Measurements from ENCODE around the gene PAOX.
"Not testable (repeated sequence)": the region's sequence is repeated elsewhere in the genome, so short reads cannot be mapped to it uniquely, and the experiment has no call there.

PAOX gene

DNA sequence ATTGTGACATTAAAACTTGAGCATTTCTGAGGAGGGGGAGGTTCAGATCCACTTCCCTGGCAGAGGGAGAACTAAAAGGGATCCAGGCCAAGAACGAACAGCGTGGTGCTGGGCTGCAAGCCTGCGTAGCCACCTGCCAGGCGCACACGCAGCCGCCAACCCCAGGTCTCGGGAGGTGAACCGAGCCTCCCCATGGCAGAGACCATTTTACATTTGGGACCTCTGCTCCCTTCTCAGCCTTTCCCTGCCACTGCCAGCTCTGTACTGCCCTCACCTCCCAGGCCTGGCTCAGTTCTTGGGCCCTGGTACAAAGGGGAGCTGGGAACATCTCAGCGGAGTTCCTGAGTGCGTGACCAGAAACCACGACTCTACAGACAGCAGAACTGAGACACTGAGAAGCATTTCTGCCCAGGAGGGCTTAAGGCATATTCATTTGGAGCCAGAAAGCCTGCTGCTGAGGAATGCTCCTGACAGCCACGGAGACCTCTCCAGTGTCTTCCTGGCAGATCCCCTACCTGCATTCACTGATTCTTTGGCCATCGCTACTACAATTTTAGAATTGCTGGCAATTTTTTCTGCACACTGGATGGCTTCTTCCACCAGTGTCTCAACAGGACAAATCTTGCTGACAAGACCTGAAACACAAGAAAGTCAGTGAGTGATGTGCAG, 13.5 kb upstream of the PAOX start:
- no peak for DNase-seq

DNA sequence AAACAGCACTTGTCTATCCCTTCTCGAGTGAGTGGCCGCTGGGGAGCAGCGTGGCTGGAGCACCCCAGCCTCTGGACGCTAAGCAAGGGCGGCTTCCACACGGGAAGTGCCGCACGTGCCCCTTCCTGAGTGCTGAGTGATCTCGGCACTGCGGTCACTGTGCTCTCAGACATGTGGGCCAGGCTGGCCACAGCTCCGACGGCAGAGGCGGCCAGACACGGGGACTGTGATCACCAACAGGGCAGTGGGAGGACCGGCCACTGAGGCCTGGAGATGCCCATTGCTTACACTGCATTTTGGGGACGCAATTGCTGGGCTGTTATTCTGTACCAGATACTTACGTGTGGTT, 13.0 kb upstream of the PAOX start:
- no peak for DNase-seq

DNA sequence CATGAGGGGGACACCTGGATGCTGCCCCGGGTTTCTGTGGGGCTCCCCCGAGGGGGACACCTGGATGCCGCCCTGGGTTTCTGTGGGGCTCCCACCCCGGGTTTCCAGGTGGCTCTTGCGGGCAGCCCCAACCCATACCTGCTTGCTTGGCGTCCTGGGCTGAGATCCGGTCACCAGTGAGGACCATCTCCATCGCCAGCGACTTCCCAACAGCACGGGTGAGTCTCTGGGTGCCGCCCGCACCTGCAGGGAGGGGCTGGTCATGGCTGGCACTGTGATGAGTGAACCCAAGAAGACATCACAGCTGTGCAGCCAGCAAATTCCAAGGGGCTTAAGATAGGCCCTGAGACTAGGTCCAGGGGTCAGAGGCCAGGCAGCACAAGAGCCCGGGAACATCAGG, 12.3 kb upstream of the PAOX start:
- no peak for DNase-seq

DNA sequence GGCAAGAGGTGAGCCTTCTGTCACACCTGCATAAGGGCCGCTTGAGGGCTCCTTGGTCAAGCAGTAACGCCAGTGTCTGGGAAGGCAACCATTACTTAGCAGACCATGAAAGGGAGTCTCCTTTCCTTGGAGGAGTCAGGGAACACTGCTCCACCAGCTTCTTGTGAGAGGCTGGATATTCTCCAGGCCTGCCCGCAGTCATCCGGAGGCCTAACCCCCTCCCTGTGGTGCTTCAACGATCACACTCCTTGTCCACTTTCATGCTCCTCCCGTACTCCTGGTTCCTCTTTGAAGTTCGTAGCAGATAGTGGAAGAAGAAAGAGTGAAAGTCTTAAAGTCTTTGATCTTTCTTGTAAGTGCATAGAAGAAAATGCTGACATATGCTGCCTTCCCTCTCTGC, 11.6 kb upstream of the PAOX start:
- DNase-seq = not testable (repeated sequence)

DNA sequence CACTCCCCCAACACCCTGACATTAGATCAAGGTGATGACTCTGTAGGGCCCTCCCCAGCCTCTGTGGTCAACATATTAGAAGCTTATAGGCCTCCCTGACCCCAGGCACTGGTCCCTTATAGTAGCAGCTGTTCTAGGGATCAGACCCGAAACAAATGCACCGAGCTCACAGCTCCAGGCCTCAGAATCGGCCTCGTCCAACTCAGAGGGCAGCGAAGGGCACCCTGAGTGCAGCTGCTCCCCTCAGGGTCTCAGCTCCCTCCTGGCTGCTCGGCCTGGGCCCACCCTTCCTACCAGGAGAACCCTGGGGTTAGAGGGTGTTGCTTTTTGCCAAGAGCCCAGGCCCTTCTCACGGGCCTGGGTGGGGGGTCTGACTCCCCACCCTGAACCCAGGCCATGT, 10.9 kb upstream of the PAOX start:
- DNase-seq = no peak

DNA sequence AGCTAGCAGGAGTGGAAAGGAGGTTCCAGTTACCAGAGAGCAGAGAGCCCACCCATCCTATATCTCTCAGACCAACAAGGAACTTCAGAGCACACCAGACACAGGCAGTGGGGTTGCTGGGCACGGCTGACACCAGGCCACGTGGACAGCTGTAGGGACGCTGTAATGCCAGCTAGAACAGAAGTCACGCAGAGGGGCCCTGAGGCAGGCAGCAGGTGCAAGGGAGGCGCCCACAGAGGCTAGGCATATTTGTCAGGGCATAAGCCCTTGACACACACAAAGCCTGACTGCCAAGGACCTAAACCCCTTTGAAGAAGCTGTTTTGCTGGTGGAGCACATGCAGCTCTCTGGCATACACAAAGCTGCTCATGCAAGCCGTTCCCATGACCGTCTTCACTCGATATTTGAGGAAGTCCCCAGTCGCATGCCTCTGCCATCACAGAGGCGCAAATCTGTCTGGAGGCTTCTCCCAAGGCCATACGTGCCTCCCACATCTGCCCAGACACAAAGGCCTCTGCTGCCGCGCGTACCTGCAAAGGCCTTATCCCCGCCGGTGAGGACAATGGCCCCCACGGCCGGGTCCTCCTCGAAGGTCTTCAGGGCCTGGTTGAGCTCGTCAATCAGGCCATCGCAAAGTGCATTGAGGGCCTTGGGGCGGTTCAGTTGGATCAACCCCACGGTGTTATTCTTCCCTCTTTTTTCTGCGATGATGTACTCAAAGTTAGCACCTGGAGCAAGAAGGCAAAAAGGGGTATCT, 8.9 kb upstream of the PAOX start:
- no peak for DNase-seq

DNA sequence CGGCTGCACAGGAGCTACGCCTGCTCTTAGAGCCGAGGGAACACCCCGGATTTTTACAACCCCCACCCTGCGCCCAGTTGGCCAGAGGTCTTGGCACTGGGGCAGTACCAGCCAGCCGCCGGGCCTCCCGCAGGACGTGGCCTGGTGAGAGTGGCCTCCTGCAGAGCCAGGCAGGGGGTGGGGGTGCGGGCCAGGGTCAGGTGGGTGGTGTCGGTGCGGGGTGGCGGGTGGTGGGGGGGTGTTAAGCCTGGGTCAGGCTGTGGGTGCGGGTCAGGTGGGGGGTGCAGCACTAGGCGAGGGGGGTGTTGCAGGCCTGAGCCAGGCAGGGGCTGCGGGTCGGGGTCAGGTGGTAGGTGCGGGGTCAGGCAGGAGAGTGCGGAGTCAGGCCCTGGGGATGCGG, 6.6 kb upstream of the PAOX start:
- no peak for DNase-seq

DNA sequence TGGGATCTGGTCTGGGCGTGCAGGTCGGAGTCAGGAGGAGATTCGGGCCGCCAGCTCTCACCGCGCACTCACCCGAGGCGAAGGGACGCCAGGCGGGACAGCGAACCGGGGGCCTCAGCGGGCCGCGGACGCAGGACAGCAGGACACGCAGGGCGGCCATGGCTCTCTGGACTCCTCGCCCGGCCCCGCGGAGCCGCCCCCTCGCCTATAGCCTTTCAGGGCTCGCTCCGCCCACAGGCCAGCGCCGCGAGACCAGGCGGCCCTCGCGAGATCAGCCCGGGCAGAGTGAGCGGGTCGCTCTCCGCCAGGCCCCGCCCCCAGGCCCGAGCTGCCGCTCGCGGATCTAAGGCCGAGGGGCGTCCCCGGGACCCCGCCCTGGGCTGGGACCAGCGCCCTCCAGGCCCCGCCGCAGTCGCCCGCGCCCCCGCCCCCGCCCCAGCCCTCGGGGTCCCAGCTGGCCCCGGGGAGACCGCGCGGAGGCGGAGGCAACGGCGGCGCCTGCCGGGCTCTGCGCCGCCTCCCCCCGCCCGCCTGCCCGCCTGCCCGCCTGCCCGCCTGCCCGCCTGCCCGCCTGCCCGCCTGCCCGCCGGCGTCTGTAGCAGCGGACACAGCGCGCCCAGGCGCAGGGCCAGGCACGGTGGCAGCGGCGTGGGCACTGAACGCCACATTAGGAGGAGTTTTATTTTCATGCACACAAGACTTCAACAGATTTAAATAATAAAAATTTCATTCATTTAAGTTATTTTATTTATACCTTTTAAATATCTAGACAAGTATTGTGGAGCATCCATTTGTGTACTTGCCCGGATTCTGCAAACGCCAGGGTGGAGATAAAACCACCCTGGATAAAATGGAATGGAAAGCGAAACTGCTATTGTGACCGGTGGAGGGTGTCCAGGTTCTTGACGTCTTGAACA, 5.6 kb upstream of the PAOX start, which contains the start of gene ECHS1:
TSS of gene ECHS1 (minus strand) at position 181 of the 917 bp plus-strand sequence. CDS start at position 160, 21 bp downstream.
- DNase-seq = peak; percentile 92 to 93

DNA sequence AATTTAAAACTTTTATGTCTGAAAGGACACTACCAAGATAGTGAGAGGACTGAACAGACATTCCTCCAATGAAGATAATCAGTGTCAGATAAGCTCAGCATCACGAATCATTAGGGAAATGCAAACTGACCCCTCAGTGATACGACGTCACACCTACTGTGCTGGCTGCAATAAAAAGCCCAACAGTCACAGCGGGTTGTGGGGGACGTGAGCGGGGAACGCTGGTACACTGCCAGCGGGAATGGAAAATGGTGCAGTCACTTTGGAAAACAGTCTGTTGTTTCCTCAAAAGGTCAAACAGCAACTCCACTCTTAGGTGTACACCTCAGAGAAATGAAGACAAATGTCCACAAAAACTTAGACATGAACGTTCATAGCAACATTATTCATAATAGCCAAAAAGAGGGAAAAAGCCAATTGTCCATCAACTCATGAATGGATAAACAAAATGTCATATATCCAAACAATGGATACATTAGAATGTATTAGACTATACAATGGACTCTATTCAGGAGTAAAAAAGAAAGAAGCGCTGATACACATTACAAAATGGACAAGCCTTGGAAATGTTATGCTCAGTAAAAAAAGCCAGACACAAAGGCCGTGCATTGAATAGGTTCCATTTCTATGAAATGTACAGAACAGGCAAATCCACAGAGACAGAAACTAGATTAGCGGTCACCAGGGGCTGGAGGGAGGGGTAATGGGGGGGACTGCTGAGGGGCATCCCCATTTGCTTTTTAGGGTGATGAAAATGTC, 3.5 kb upstream of the PAOX start:
- DNase-seq = no peak

DNA sequence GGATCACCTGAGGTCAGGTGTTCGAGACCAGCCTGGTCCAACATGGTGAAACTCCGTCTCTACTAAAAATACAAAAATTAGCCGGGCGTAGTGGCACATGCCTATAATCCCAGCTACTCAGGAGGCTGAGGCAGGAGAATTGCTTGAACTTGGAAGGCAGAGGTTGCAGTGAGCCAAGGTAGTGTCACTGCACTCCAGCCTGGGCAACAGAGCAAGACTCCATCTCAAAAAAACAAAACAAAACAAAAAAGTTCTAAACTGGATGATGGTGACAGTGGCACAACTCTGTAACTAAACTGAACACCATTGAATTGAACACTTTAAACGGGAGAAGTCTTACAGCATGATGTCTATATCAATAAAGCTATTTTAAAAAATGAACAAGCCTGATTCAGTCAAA, 2.9 kb upstream of the PAOX start:
- not testable (repeated sequence) for DNase-seq

DNA sequence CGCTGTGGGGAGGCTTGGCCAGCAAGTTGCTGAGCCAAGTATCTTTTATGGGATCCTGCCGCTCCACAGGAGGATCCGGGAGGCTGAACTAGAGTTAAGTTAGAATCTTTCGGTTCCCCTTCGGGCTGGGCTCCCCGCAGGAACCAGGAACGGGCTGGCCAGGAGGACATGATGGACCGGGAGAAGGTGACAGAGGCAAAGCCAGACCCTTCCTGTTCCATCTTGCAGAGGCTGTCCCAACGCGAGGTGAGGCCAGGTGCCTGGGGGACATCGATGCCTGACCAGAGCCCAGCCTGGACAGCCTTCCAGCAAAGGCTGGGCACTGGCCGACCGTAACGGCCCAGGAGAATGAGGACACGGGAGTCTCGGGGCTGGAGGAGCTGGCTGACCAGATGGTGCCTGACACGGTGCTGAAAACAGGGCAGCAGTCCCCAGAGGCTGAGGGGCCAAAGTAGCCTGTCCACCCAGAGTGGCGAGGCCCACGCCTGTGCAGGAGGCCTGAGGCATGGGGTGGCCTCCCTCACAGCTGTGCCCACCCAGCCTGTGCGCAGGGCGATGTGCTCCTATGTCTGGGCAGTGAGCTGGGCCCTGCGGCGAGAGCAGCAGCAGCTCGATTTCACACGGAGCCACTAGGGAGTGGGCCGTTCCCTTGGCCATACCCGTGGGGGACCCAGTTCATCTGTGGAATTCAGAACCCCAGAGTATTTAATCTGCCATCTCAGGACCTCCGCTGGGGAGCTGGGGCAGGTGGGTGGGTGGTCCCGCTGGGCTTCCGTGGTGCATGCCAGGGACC, 1.8 kb upstream of the PAOX start:
- DNase-seq = no peak

DNA sequence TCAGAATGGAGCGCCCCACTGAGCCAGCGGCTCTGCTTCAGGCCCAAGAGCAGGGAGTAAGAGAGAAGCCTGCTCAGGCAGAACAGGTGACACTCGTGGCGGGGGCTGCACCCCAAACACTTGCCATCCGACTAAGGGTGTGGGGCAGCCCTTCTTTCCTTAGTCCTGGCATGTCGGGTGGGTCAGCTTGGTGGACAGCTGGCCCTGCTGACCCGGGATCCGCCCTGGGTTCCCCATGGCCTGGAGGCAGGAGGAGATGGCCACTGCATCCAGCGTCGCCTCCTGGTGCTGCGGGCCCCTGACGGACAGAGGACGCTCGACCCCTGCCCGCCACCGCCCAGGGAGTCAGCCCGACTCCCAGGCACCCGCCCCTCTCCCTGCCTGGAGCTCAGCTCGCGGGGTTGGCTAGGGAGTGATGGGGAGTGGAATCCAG, 1.2 kb upstream of the PAOX start:
- no peak for DNase-seq

DNA sequence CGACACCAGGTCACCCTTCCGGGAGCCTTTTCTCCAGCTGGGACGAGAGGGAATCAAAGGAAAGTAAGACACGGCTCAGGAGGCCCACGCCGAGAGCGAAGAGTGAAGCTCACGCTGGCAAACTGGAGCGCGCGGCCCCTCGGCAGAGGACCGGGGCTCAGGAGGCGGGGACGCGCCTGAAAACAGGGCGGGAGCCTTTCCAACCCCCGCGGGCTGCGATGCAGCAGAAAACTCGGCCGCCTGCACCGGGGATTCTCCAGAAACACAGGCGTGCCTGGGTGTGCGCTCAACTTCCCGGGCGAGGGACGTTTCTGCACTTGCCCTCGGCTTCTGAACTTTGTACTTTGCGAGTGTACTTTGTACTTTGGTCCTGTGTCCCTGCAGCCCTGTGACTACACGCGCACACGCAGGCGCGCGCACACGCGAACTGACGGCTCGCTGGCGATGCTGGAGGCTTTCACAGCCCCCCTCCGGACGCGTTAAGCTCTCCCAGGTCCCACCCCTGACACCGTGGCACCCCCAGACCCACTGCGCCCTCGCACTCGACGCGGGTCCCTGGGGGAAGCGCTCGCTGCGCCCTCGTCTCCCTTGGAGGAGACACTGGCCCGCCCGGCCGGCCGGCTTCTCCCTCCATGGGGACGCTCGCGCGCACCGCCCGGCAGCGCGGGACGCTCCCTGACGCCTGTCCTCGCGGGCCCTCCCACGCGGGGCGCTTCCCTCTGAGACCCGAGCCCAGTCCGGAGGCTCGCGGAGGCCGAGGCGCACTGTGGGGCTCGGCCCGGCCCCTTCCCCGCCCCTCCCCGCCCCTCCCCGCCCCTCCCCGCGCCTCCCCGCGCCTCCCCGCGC, 588 bp upstream of the PAOX start:
- DNase-seq = peak; percentile 47 to 63

DNA sequence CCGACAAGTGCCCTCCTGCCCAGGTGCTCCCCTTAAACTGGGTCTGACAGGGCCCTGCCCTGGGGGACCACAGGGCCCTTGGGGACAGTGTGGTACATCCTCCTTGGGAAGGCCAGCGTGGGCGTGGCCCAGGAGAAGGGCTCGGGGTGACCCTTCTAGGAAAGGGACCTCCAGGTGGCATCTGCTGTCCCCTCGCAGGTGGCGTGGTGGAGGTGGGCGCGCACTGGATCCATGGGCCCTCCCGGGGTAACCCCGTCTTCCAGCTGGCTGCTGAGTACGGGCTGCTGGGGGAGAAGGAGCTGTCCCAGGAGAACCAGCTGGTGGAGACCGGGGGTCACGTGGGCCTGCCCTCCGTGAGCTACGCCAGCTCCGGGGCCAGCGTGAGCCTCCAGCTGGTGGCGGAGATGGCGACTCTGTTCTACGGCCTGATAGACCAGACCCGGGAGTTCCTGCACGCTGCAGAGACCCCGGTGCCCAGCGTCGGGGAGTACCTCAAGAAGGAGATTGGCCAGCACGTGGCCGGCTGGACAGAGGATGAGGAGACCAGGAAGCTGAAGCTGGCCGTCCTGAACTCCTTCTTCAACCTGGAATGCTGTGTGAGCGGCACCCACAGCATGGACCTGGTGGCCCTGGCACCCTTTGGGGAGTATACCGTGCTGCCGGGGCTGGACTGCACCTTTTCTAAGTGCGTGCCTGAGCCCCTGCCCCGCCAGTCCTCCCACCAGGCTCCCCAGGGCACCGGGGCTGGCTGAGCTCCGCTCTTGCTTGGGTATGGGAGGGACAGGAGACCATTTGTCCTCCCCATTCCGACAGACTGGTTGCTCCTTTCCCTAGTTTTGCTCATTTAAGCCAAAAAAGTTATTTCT, 972 bp downstream of the PAOX start:
- DNase-seq = no peak

DNA sequence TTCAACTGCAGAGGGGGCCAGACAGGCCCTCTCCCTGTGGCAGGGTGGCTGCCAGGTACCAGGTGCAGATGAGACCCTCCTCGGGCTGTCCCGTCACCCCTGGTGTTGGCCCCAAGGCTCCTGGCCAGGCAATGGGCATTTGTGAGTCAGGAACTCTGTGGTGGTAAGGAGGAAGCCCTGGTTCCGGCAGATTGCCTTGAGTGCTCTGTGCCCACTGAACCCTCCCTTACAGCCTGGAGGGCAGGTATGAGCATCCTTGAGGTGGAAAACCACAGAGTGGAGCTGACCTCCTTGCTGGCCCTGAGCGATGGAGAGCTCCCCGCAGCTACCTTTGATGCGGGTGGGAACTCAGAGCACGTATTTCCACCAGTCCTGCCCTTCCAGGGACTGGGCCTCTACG, 2.0 kb downstream of the PAOX start:
- no peak for DNase-seq

DNA sequence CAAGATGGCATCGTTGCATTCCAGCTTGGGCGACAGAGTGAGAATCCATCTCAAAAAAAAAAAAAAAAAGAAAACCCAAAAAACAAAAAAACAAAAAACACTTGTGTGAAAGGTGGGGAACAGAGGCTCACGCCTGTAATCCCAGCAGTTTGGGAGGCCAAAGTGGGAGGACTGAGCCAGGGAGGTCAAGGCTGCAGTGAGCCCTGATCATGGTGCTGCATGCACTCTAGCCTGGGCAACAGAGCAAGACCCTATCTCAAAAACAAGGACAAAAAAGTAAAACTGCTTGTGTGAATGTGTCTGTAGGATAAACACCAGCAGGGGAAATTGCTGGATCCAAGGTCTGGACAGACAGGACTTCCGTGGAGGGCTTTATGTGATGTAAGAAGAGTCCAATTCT, 4.5 kb downstream of the PAOX start:
- no peak for DNase-seq

DNA sequence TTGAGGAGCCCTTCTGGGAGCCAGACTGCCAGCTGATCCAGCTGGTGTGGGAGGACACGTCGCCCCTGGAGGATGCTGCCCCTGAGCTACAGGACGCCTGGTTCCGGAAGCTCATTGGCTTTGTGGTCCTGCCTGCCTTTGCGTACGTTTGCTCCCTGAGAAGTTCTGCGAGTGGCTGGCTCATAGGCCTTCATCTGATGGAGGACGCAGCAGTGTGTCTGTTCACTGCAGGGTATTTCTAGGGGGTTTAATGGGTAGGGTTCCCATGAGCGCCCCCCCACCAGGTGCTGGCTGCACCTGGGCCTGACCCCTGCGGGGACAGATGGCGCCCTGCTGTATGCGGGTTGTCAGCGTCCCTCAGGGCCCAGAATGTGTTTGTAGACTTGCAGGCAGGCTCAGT, 5.0 kb downstream of the PAOX start:
- no peak for DNase-seq

DNA sequence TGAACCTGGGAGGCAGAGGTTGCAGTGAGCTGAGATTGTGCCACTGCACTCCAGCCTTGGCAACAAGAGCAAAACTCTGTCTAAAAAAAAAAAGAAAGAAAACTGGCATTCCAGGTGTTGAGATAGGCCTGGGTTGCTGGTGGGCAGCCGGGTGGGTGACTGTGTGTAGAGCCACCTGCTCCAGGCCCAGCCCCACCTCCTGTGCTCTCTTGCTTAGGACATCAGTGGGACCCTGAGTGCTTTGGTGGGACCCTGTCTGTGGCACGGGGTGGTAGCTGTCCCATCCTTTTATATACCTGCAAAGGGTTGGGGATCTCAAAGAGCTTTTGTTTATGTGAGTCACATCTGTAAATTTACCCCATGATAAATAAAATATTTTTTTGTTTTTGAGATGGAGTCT, 6.2 kb downstream of the PAOX start:
- DNase-seq = no peak

DNA sequence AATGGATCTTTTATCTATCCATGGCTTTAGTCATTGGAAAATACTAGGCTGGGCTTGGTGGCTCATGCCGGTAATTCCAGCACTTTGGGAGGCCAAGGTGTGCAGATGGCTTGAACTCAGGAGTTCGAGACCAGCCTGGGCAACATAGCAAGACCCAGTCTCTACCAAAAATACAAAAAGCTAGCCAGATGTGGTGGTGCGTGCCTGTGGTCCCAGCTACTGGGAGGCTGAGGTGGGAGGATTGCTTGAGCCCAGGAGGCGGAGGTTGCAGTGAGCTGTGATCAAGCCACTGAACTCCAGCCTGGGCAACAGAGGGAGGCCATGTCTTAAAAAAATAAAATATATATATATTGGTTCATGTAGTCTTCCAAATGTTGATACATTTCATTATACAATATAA, 7.9 kb downstream of the PAOX start:
- not testable (repeated sequence) for DNase-seq

All from CD4-positive, alpha-beta T cell treated with Interleukin-4 for 1 hour (primary cell).